LNCAP (cell line): Measurements from ENCODE around the gene PFKFB3.

Experiments used
- CTCF ChIP-seq: fragments of 450-650 bp; IDR thresholded peaks from 2 replicates; pipeline ENCODE4 v1.5.1; 2017; ENCODE audit warnings: mild to moderate bottlenecking

The PFKFB3 gene

GRCh38 chr10:6215241-6215640 is 12.5 kb downstream of the PFKFB3 start:
- TF ChIP-seq CTCF, result no peak

GRCh38 chr10:6215683-6216484 is 13.2 kb downstream of the PFKFB3 start:
- no peak for TF ChIP-seq CTCF

GRCh38 chr10:6216916-6217315 is 14.2 kb downstream of the PFKFB3 start:
- no peak for TF ChIP-seq CTCF

DNA sequence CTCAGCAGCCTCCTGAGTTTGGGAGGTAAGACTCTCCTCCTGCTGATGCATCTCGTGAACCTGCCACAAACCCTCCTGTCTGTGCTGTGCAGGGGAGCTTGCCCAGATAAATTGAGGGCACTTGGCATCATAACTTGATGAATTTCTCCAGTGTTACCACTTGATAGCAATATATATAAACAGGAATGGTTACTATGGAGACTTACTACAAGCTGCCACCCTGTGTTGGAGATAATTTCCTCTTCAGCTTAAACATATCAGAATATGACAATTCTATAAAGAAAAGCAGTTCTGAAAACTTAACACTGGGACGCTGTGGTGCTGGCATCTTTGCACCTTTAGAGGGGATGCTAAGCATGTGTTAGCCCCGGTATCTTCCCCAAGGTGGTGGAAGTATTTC is 14.9 kb downstream of the PFKFB3 start:
- no peak for TF ChIP-seq CTCF

- no peak for TF ChIP-seq CTCF
Measured at GRCh38 chr10:6218692-6219493, 16.2 kb downstream of the PFKFB3 start.

- TF ChIP-seq CTCF, result no peak
Measured at GRCh38 chr10:6219494-6219836, 16.7 kb downstream of the PFKFB3 start.

- no peak for TF ChIP-seq CTCF
Measured at GRCh38 chr10:6220418-6221191, 17.9 kb downstream of the PFKFB3 start.
